Measurements from ENCODE around the gene NFAM1.

The NFAM1 gene

GRCh38 chr22:42357221-42357620 is 75.0 kb downstream of the NFAM1 start:
- Histone ChIP-seq H3K27ac (no peak overlapping the region), H3K4me3 (no peak overlapping the region), H3K9ac (ENCODE audit: insufficient read length) (no peak overlapping the region), H3K36me3 (ENCODE audit: insufficient read depth, low read length) (no peaks in the 10 kb centered on the region), H3K9me3 (ENCODE audit: low read depth, low read length) (no peaks in the 10 kb centered on the region)
- no peak for DNase-seq (ENCODE audit: low read depth, low spot score)
- no peak for TF ChIP-seq POLR2AphosphoS5 (IDR thresholded peaks at IDR 0.05; ENCODE audit: borderline replicate concordance, low read depth, low read length)
- TF ChIP-seq EZH2 (IDR thresholded peaks at IDR 0.05) = no peak
- TF ChIP-seq FOXP2 (optimal IDR thresholded peaks at IDR 0.05; ENCODE audit: control extremely low read depth, extremely low read length, insufficient read depth) = no peak

GRCh38 chr22:42356533-42356932 is 75.7 kb downstream of the NFAM1 start:
- DNase-seq (ENCODE audit: low read depth, low spot score) = no peak
- H3K27ac ChIP-seq = no peak overlapping the region
- no peaks in the 10 kb centered on the region for H3K9me3 ChIP-seq (ENCODE audit: low read depth, low read length)
- no peaks in the 10 kb centered on the region for H3K36me3 ChIP-seq (ENCODE audit: insufficient read depth, low read length)
- no peak overlapping the region for H3K4me3 ChIP-seq
- no peak overlapping the region for H3K9ac ChIP-seq (ENCODE audit: insufficient read length)
- TF ChIP-seq EZH2 (IDR thresholded peaks at IDR 0.05) = no peak

GRCh38 chr22:42353883-42354727 is 78.1 kb downstream of the NFAM1 start:
- no peak for DNase-seq (ENCODE audit: low read depth, low spot score)
- no peak for TF ChIP-seq POLR2AphosphoS5 (IDR thresholded peaks at IDR 0.05; ENCODE audit: borderline replicate concordance, low read depth, low read length)
- no peak for TF ChIP-seq FOXP2 (optimal IDR thresholded peaks at IDR 0.05; ENCODE audit: control extremely low read depth, extremely low read length, insufficient read depth)
- TF ChIP-seq EZH2 (IDR thresholded peaks at IDR 0.05) = no peak
- Histone ChIP-seq H3K9me3 (ENCODE audit: low read depth, low read length) (no peaks in the 10 kb centered on the region), H3K36me3 (ENCODE audit: insufficient read depth, low read length) (no peaks in the 10 kb centered on the region), H3K9ac (ENCODE audit: insufficient read length) (no peak overlapping the region), H3K27ac (no peak overlapping the region; the same call in 1 of the 2 replicates), H3K4me3 (no peak overlapping the region)

GRCh38 chr22:42350373-42350772 is 81.8 kb downstream of the NFAM1 start:
- DNase-seq (ENCODE audit: low read depth, low spot score) = no peak
- TF ChIP-seq FOXP2 (optimal IDR thresholded peaks at IDR 0.05; ENCODE audit: control extremely low read depth, extremely low read length, insufficient read depth) (no peak), POLR2AphosphoS5 (IDR thresholded peaks at IDR 0.05; ENCODE audit: borderline replicate concordance, low read depth, low read length) (no peak)
- Histone ChIP-seq H3K9ac (ENCODE audit: insufficient read length) (no peak overlapping the region), H3K9me3 (ENCODE audit: low read depth, low read length) (no peaks in the 10 kb centered on the region), H3K4me3 (no peak overlapping the region), H3K27ac (no peak overlapping the region), H3K36me3 (ENCODE audit: insufficient read depth, low read length) (no peaks in the 10 kb centered on the region)

- Histone ChIP-seq H3K4me3 (peak overlapping the region; percentile 55), H3K27ac (peak overlapping the region; percentile 90), H3K9me3 (ENCODE audit: low read depth, low read length) (no peaks in the 10 kb centered on the region), H3K9ac (ENCODE audit: insufficient read length) (no peak overlapping the region), H3K36me3 (ENCODE audit: insufficient read depth, low read length) (no peaks in the 10 kb centered on the region)
- DNase-seq (ENCODE audit: low read depth, low spot score) = no peak
- peak; percentile 14; the same call in 1 of the 2 replicates for TF ChIP-seq POLR2AphosphoS5 (IDR thresholded peaks at IDR 0.05; ENCODE audit: borderline replicate concordance, low read depth, low read length)
- TF ChIP-seq EZH2 (IDR thresholded peaks at IDR 0.05) = no peak
- peak; percentile 93 for TF ChIP-seq FOXP2 (optimal IDR thresholded peaks at IDR 0.05; ENCODE audit: control extremely low read depth, extremely low read length, insufficient read depth)
Observed at GRCh38 chr22:42347281-42347824, 84.8 kb downstream of the NFAM1 start.

- Histone ChIP-seq H3K9me3 (ENCODE audit: low read depth, low read length) (no peaks in the 10 kb centered on the region), H3K27ac (peak overlapping the region; percentile 90), H3K9ac (ENCODE audit: insufficient read length) (no peak overlapping the region), H3K36me3 (ENCODE audit: insufficient read depth, low read length) (no peaks in the 10 kb centered on the region), H3K4me3 (peak overlapping the region; percentile 55; the same call in 1 of the 2 replicates)
- no peak for DNase-seq (ENCODE audit: low read depth, low spot score)
- TF ChIP-seq EZH2 (IDR thresholded peaks at IDR 0.05) (no peak), FOXP2 (optimal IDR thresholded peaks at IDR 0.05; ENCODE audit: control extremely low read depth, extremely low read length, insufficient read depth) (no peak), POLR2AphosphoS5 (IDR thresholded peaks at IDR 0.05; ENCODE audit: borderline replicate concordance, low read depth, low read length) (no peak)
Observed at GRCh38 chr22:42346722-42347121, 85.5 kb downstream of the NFAM1 start.

GRCh38 chr22:42345458-42345857 is 86.7 kb downstream of the NFAM1 start:
- Histone ChIP-seq H3K4me3 (no peak overlapping the region), H3K36me3 (ENCODE audit: insufficient read depth, low read length) (no peaks in the 10 kb centered on the region), H3K9me3 (ENCODE audit: low read depth, low read length) (no peaks in the 10 kb centered on the region), H3K9ac (ENCODE audit: insufficient read length) (peak overlapping the region; percentile 78), H3K27ac (peak overlapping the region; percentile 95; the same call in 1 of the 2 replicates)
- no peak for TF ChIP-seq FOXP2 (optimal IDR thresholded peaks at IDR 0.05; ENCODE audit: control extremely low read depth, extremely low read length, insufficient read depth)
- no peak for TF ChIP-seq POLR2AphosphoS5 (IDR thresholded peaks at IDR 0.05; ENCODE audit: borderline replicate concordance, low read depth, low read length)
- no peak for TF ChIP-seq EZH2 (IDR thresholded peaks at IDR 0.05)
- no peak for DNase-seq (ENCODE audit: low read depth, low spot score)

GRCh38 chr22:42344361-42344905 is 87.8 kb downstream of the NFAM1 start:
- Histone ChIP-seq H3K9me3 (ENCODE audit: low read depth, low read length) (no peaks in the 10 kb centered on the region), H3K9ac (ENCODE audit: insufficient read length) (peak overlapping the region; percentile 78), H3K36me3 (ENCODE audit: insufficient read depth, low read length) (no peaks in the 10 kb centered on the region), H3K4me3 (peak overlapping the region; percentile 71), H3K27ac (peak overlapping the region; percentile 95)
- TF ChIP-seq POLR2AphosphoS5 (IDR thresholded peaks at IDR 0.05; ENCODE audit: borderline replicate concordance, low read depth, low read length) (no peak), EZH2 (IDR thresholded peaks at IDR 0.05) (no peak), FOXP2 (optimal IDR thresholded peaks at IDR 0.05; ENCODE audit: control extremely low read depth, extremely low read length, insufficient read depth) (no peak)
- no peak for DNase-seq (ENCODE audit: low read depth, low spot score)
